Panc1 (cell line): Measurements from ENCODE around the gene PPP1R36. TPM values are rescaled to one million over a fixed set of nuclear protein-coding genes. Genes with fewer than 3 reads are reported as not detected.
"Not testable (repeated sequence)": the region's sequence is repeated elsewhere in the genome, so short reads cannot be mapped to it uniquely, and the experiment has no call there.

ENCODE experiments used
- ATAC-seq: fragments of 200-7000 bp; cut with Tn5 transposase; 2 replicates; pipeline ENCODE4 v1.9.1; 2020; ENCODE audit warnings: mild to moderate bottlenecking, moderate library complexity
- BruUV-seq: library from RNA; stranded (reverse); fragments of 400-500 nt; replicated peaks from 2 replicates; lab custom pipeline; 2021; lab: Mats Ljungman, UMichigan
- CTCF ChIA-PET: fragments of 300-600 bp; sonication (Branson Sonifier 250); formaldehyde crosslinking; loops from one replicate; lab custom pipeline; 2022; ENCODE audit warnings: antibody characterized with exemption; lab: Charles Lee
- POLR2A ChIA-PET: fragments of 300-600 bp; sonication (Branson Sonifier 250); formaldehyde crosslinking; loops from one replicate; lab custom pipeline; 2022; ENCODE audit warnings: antibody characterized with exemption; lab: Charles Lee
- DNase-seq: peaks from one replicate; pipeline ENCODE4 v3.0.0-alpha.2; 2010; ENCODE audit warnings: low read depth, low spot score
- H3K27ac ChIP-seq: 2 replicates; pipeline ENCODE4 v1.5.1; 2011; ENCODE audit warnings: mild to moderate bottlenecking, low read length, inconsistent platforms
- H3K27me3 ChIP-seq: fragments of 200-500 bp; sonication (Bioruptor generic); 2 replicates; pipeline ENCODE4 v1.6.0; 2014; ENCODE audit warnings: low read length, inconsistent platforms; ENCODE audit not compliant: control insufficient read depth, insufficient read depth
- H3K36me3 ChIP-seq: fragments of 200-500 bp; sonication (Bioruptor generic); 2 replicates; pipeline ENCODE4 v1.5.1; 2014; ENCODE audit warnings: inconsistent platforms, mild to moderate bottlenecking, low read length, moderate library complexity; ENCODE audit not compliant: control insufficient read depth, insufficient read depth
- H3K4me1 ChIP-seq: 2 replicates; pipeline ENCODE4 v1.5.1; 2011; ENCODE audit warnings: inconsistent platforms, mild to moderate bottlenecking, low read length, moderate library complexity; ENCODE audit not compliant: control insufficient read depth, insufficient read depth
- H3K4me3 ChIP-seq, 2 experiments: 2 replicates each; pipeline ENCODE4 v1.5.1; 2011 to 2012; ENCODE audit warnings: low read depth in 2 of 2, low read length in 2 of 2, mild to moderate bottlenecking in 2 of 2, inconsistent platforms in 1 of 2, moderate library complexity in 1 of 2
- H3K9me3 ChIP-seq: fragments of 200-500 bp; sonication (Bioruptor generic); 2 replicates; pipeline ENCODE4 v1.5.1; 2014; ENCODE audit warnings: low read depth, mild to moderate bottlenecking, inconsistent platforms, low read length, moderate library complexity; ENCODE audit not compliant: control insufficient read depth, insufficient read depth
- POLR2AphosphoS5 ChIP-seq: IDR thresholded peaks from 2 replicates; pipeline ENCODE4 v1.6.1; 2012; ENCODE audit warnings: mild to moderate bottlenecking, low read depth, low read length, moderate library complexity
- SIN3A ChIP-seq: IDR thresholded peaks from 2 replicates; pipeline ENCODE4 v1.6.1; 2012; ENCODE audit warnings: low read depth, mild to moderate bottlenecking, low read length, moderate library complexity, borderline replicate concordance; ENCODE audit not compliant: insufficient read depth
- TCF7L2 ChIP-seq: IDR thresholded peaks from 2 replicates; pipeline ENCODE4 v1.6.1; 2011; ENCODE audit warnings: mild to moderate bottlenecking, low read depth, low read length, inconsistent platforms
- in situ Hi-C: cut with HindIII; loops from 2 replicates; pipeline ENCODE4 v1.10.0; 2016; ENCODE audit warnings: low sequenced_read_pairs, low pct_unique_long_range_greater_than_20kb
- intact Hi-C: fragments of 100-400 bp; cut with micrococcal nuclease; formaldehyde crosslinking; loops from one replicate; pipeline ENCODE4 v1.10.0; 2022; ENCODE audit not compliant: unreplicated experiment
- total RNA-seq: library from RNA; stranded (reverse); gene quantifications from one replicate; pipeline ENCODE4 v1.2.1, GENCODE V29; 2021; ENCODE audit not compliant: unreplicated experiment
- TF ChIP-seq, protein P1 (sequence below): fragments of 450-650 bp; IDR thresholded peaks from 2 replicates; pipeline ENCODE4 v1.5.1; 2017; ENCODE audit warnings: mild to moderate bottlenecking
- TF ChIP-seq, protein P2 (sequence below), 2 experiments: IDR thresholded peaks; 2 replicates each; pipeline ENCODE4 v1.6.1; 2011 to 2012; ENCODE audit warnings: low read depth in 2 of 2, control low read depth in 1 of 2, low read length in 1 of 2, mild to moderate bottlenecking in 1 of 2, moderate library complexity in 1 of 2; ENCODE audit not compliant: insufficient read depth in 1 of 2

Gene PPP1R36
- total RNA-seq, 1 experiment from 2014 or later: 0.69 TPM

DNA sequence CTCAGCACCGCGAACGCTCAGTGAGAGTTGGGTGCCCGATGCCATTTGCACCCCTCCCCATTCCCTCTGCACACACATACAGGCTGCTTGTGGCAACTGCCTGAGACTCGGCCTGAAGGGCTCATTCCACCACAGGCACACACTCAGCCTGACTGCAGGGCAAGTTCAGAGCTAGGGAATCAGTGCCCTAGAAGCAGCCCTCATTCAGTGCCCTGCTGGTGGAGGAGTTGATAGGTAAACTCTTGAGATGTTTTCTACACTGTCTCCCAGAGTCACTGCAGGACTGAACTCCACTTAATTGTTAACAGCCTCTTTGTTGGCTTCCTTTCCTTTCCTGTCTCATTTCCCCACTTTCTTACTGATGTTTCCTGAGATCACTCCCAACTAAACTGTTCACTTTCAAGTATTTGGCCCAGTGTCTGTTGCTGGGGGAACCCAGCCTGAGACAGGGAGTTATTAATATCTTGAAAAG lies 16.9 kb downstream of the PPP1R36 start:
- Histone ChIP-seq H3K9me3 (no peaks in the 10 kb centered on the region), H3K27ac (peak overlapping the region; percentile 11; the same call in 1 of the 2 replicates), H3K4me1 (peaks cover 9% of the 10 kb centered on the region), H3K36me3 (no peaks in the 10 kb centered on the region), H3K4me3 (no peak overlapping the region), H3K27me3 (no peaks in the 10 kb centered on the region)
- intact Hi-C loops (no loop called here), in situ Hi-C loops (no loop called here)
- ChIA-PET CTCF (no interaction called here), POLR2A (no interaction called here)
- TF ChIP-seq, protein P1, sequence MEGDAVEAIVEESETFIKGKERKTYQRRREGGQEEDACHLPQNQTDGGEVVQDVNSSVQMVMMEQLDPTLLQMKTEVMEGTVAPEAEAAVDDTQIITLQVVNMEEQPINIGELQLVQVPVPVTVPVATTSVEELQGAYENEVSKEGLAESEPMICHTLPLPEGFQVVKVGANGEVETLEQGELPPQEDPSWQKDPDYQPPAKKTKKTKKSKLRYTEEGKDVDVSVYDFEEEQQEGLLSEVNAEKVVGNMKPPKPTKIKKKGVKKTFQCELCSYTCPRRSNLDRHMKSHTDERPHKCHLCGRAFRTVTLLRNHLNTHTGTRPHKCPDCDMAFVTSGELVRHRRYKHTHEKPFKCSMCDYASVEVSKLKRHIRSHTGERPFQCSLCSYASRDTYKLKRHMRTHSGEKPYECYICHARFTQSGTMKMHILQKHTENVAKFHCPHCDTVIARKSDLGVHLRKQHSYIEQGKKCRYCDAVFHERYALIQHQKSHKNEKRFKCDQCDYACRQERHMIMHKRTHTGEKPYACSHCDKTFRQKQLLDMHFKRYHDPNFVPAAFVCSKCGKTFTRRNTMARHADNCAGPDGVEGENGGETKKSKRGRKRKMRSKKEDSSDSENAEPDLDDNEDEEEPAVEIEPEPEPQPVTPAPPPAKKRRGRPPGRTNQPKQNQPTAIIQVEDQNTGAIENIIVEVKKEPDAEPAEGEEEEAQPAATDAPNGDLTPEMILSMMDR: no peak
- TF ChIP-seq, protein P2, sequence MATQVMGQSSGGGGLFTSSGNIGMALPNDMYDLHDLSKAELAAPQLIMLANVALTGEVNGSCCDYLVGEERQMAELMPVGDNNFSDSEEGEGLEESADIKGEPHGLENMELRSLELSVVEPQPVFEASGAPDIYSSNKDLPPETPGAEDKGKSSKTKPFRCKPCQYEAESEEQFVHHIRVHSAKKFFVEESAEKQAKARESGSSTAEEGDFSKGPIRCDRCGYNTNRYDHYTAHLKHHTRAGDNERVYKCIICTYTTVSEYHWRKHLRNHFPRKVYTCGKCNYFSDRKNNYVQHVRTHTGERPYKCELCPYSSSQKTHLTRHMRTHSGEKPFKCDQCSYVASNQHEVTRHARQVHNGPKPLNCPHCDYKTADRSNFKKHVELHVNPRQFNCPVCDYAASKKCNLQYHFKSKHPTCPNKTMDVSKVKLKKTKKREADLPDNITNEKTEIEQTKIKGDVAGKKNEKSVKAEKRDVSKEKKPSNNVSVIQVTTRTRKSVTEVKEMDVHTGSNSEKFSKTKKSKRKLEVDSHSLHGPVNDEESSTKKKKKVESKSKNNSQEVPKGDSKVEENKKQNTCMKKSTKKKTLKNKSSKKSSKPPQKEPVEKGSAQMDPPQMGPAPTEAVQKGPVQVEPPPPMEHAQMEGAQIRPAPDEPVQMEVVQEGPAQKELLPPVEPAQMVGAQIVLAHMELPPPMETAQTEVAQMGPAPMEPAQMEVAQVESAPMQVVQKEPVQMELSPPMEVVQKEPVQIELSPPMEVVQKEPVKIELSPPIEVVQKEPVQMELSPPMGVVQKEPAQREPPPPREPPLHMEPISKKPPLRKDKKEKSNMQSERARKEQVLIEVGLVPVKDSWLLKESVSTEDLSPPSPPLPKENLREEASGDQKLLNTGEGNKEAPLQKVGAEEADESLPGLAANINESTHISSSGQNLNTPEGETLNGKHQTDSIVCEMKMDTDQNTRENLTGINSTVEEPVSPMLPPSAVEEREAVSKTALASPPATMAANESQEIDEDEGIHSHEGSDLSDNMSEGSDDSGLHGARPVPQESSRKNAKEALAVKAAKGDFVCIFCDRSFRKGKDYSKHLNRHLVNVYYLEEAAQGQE (IDR thresholded peaks at IDR 0.05; ENCODE audit: insufficient read depth in 1 of 2, low read depth in 2 of 2, low read length in 1 of 2): no peak
- TF ChIP-seq SIN3A (no peak), TCF7L2 (no peak), POLR2AphosphoS5 (no peak)
- ATAC-seq (0 out of 2 replicates have a peak, but pooled peaks have one; percentile 37), DNase-seq (no peak)
- BruUV-seq: no TSS peak

DNA sequence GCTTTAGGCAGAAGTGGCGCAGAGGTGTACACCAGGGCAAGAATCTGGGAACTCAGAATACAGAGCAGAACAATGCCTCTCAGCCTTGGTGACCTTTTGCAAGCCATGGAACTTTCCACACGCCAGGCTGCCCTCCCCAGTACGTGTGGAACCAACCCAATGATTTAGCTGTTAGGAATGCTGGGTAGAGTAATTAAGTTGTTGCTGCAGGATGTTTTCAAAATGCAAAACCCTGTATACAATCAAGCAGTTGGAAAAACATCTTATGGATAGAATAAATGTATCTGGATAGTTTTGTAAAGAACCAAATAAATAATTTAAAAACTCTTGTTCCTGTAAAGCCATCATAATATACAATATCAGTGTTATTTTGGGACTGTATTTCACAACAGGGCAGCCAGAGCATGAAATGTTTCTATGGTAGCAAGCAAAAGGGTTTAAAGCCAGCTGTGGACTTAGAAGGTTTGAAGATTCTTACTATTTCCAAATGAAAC lies 19.4 kb downstream of the PPP1R36 start:
- CTCF ChIA-PET: no interaction called here
- H3K9me3 ChIP-seq: no peaks in the 10 kb centered on the region
- intact Hi-C loops: no loop called here
- H3K36me3 ChIP-seq: no peaks in the 10 kb centered on the region
- H3K27me3 ChIP-seq: no peaks in the 10 kb centered on the region
- POLR2A ChIA-PET: interaction anchor here (0.7 kb wide), 1 partner anchor 28 kb away, joined by 3 read pairs; no protein-coding TSS in a partner anchor
- no TSS peak for BruUV-seq
- H3K4me1 ChIP-seq: peaks cover 9% of the 10 kb centered on the region
- H3K27ac ChIP-seq: peak overlapping the region; percentile 72; the same call in 1 of the 2 replicates
- in situ Hi-C loops: no loop called here
- ATAC-seq: peak; percentile 98
- DNase-seq: peak; percentile 17
- H3K4me3 ChIP-seq: no peak overlapping the region
- TF ChIP-seq POLR2AphosphoS5 (no peak), TCF7L2 (no peak), SIN3A (no peak)
- TF ChIP-seq, protein P2 (IDR thresholded peaks at IDR 0.05; ENCODE audit: insufficient read depth in 1 of 2, low read depth in 2 of 2, low read length in 1 of 2): no peak
- TF ChIP-seq, protein P1: no peak

DNA sequence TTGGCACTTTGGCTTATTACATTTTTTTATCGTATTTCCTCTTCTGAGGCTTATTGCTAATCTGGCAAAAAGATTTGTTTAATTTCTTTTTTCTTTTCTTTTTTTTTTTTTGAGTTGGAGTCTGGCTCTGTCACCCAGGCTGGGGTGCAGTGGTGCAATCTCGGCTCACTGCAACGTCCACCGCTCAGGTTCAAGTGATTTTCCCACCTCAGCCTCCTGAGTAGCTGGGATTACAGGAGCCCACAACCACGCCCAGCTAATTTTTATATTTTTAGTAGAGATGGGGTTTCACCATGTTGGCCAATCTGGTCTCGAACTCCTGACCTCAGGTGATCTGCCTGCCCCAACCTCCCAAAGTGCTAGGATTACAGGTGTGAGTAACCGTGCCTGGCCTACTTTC lies 19.9 kb downstream of the PPP1R36 start:
- H3K4me1 ChIP-seq, H3K4me3 ChIP-seq, H3K9me3 ChIP-seq, H3K36me3 ChIP-seq, in situ Hi-C loops, DNase-seq, intact Hi-C loops, H3K27me3 ChIP-seq, BruUV-seq, ATAC-seq, CTCF ChIA-PET: not testable (repeated sequence)
- POLR2A ChIA-PET: interaction anchor here (0.7 kb wide), 1 partner anchor 27 kb away, joined by 3 read pairs; no protein-coding TSS in a partner anchor
- peak overlapping the region; percentile 40; the same call in 1 of the 2 replicates for H3K27ac ChIP-seq
